ENCODE data around the gene NPAT. TPM values are rescaled to one million over a fixed set of nuclear protein-coding genes. Genes with fewer than 3 reads are reported as not detected.

The NPAT gene
- total and polyA plus RNA-seq, 9 of the 15 experiments (the other 6 are each of a cell fraction or from before 2014, with no cell fraction given), result 8.8 to 30.0 (median 22.1) TPM

GRCh38 chr11:108121274-108122155 lies 100.9 kb downstream of the NPAT start, which contains the start of gene ACAT1 (continued):
- TF ChIP-seq MGA (IDR thresholded peaks at IDR 0.05) (peak; percentile 94), MTA3 (IDR thresholded peaks at IDR 0.05; ENCODE audit: borderline replicate concordance) (peak; percentile 55; the same call in 1 of the 2 replicates), MCM3 (IDR thresholded peaks at IDR 0.05) (no peak), NFYB (IDR thresholded peaks at IDR 0.05; ENCODE audit: extremely low read depth, insufficient read length) (peak; percentile 60), JUND (IDR thresholded peaks at IDR 0.05; ENCODE audit: borderline replicate concordance, low read depth, low read length) (0 out of 2 replicates have a peak, but pooled peaks have one; percentile 3), JUND (tag; IDR thresholded peaks at IDR 0.05; ENCODE audit: borderline replicate concordance, low read depth, low read length) (no peak), U2AF1 (optimal IDR thresholded peaks at IDR 0.05; ENCODE audit: low read depth, low read length) (peak; percentile 67), JUN (IDR thresholded peaks at IDR 0.05; ENCODE audit: borderline replicate concordance, low read depth, low read length) (0 out of 2 replicates have a peak, but pooled peaks have one; percentile 3), JUN (CRISPR knock-in tag; IDR thresholded peaks at IDR 0.05; ENCODE audit: borderline replicate concordance) (no peak), MAFK (IDR thresholded peaks at IDR 0.05; ENCODE audit: low read length) (no peak), TRIM24 (IDR thresholded peaks at IDR 0.05) (no peak), UBTF (IDR thresholded peaks at IDR 0.05; ENCODE audit: borderline replicate concordance in 1 of 2, low read depth in 2 of 2, low read length in 2 of 2) (0 out of 4 replicates have a peak, but pooled peaks of 1 of the 2 experiments have one; percentile 86)

Data from K562 (cell line).